ENCODE data around the gene CCR6. TPM values are rescaled to one million over a fixed set of nuclear protein-coding genes. Genes with fewer than 3 reads are reported as not detected.
A peak's percentile ranks its signal among the peaks of the same experiment; 100 is the strongest.

The CCR6 gene
- total RNA-seq, 3 donors from 2014 or later = 0.73 TPM; not detected in 2

DNA sequence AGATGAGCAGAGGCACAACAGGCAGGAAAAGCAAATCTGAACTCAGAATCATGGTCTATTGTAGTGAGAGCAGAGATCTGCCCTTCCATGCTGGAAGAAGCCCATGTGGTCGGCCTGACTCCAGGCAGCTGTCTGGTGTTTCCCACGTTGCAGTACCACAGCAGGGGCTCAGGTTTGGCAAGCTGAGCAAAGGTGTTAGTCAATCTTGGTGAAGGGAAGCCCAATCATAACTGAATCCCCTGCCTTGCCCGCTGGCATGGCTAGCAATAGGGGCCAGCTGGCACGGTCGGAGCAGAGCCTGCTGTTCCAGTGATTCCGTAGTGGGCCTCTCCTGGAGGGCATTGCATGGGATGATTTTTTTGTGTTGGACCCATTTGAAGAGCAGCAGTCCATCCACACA lies 17.8 kb upstream of the CCR6 start:
- DNase-seq (ENCODE audit: low spot score in 2 of 2) = no peak

DNA sequence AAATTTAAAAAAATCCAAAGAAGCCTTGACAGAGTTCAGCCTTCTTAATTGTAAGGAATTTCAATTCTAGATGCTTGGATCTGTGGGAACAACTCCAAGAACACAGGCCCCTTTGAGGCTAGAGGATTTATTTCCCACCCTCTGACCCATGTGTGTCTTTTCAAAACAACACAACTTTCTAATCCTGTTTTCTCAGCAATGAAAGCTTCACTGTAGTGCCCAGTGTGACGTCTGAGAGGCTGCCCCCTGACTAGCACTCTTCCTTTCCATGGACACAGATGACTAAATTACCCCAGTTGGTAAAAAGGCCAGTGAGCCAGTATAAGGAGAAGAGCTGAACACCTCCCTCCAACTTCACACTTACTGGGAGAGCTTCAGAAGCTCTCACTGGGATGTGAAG lies 16.5 kb upstream of the CCR6 start:
- no peaks in the 10 kb centered on the region for H3K4me1 ChIP-seq
- H3K36me3 ChIP-seq = no peaks in the 10 kb centered on the region
- intact Hi-C loops (cut with DNase I; ENCODE audit: low total_unique reads) = no loop called here
- no peak for DNase-seq (ENCODE audit: low spot score in 2 of 2)
- no peaks in the 10 kb centered on the region for H3K9me3 ChIP-seq
- H3K4me3 ChIP-seq = no peak overlapping the region
- H3K27me3 ChIP-seq = no peaks in the 10 kb centered on the region
- H3K27ac ChIP-seq = no peak overlapping the region
- TF ChIP-seq POLR2AphosphoS5 (IDR thresholded peaks at IDR 0.05) = no peak
- no peak for TF ChIP-seq POLR2A (IDR thresholded peaks at IDR 0.05)
- TF ChIP-seq, protein P1, sequence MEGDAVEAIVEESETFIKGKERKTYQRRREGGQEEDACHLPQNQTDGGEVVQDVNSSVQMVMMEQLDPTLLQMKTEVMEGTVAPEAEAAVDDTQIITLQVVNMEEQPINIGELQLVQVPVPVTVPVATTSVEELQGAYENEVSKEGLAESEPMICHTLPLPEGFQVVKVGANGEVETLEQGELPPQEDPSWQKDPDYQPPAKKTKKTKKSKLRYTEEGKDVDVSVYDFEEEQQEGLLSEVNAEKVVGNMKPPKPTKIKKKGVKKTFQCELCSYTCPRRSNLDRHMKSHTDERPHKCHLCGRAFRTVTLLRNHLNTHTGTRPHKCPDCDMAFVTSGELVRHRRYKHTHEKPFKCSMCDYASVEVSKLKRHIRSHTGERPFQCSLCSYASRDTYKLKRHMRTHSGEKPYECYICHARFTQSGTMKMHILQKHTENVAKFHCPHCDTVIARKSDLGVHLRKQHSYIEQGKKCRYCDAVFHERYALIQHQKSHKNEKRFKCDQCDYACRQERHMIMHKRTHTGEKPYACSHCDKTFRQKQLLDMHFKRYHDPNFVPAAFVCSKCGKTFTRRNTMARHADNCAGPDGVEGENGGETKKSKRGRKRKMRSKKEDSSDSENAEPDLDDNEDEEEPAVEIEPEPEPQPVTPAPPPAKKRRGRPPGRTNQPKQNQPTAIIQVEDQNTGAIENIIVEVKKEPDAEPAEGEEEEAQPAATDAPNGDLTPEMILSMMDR (IDR thresholded peaks at IDR 0.05) = no peak

More for the DNA sequence above, 17.8 kb upstream of the CCR6 start:
- no peaks in the 10 kb centered on the region for H3K4me1 ChIP-seq
- TF ChIP-seq, protein P1 (IDR thresholded peaks at IDR 0.05) = no peak
- TF ChIP-seq POLR2A (IDR thresholded peaks at IDR 0.05) (no peak), POLR2AphosphoS5 (IDR thresholded peaks at IDR 0.05) (no peak)
- no peaks in the 10 kb centered on the region for H3K9me3 ChIP-seq
- H3K36me3 ChIP-seq = no peaks in the 10 kb centered on the region
- H3K27ac ChIP-seq = no peak overlapping the region
- no peak overlapping the region for H3K4me3 ChIP-seq
- intact Hi-C loops (cut with DNase I; ENCODE audit: low total_unique reads) = no loop called here
- H3K27me3 ChIP-seq = no peaks in the 10 kb centered on the region

DNA sequence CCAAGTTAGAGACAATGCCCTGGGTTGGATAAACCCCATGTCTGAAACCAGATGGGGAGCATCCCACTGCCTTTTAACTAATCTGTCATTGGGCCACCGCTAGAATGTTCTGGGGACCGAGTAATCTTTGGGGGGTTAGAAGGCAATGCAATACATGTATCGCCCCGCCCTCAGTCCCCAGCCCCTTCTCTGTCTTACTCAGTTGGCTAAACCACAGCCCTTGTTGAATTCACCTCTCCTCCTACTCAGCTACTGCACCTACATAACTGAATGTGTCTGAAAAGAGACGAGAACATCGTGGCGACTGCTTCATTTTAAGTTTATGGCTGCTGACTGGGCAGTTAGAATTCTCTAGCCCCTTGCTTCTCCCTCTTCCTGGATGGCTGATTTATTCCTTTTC lies 15.1 kb upstream of the CCR6 start:
- intact Hi-C loops (cut with DNase I; ENCODE audit: low total_unique reads) = no loop called here
- no peak overlapping the region for H3K4me3 ChIP-seq
- TF ChIP-seq, protein P1 (IDR thresholded peaks at IDR 0.05) = no peak
- TF ChIP-seq POLR2A (IDR thresholded peaks at IDR 0.05) (no peak), POLR2AphosphoS5 (IDR thresholded peaks at IDR 0.05) (no peak)

DNA sequence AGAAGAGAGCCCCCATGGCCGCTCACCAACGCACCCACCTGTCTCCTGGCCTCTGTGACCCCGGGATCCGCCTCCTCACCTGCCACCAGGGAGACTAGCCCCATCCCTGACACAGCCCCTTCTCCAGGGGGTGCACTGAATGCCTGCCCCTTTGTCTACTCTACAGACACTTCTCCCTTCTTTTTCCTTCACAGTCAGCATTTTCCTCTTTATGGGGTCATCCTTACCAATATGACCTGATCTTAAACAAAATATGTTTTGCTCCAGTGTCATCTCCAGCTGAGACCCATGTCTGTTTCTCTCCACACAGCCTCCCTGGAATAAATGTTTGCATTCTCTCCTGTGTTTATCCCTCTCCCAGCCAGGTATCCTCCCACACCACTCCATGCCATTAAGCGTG lies 14.6 kb upstream of the CCR6 start:
- H3K27me3 ChIP-seq = no peaks in the 10 kb centered on the region
- H3K27ac ChIP-seq = no peak overlapping the region
- peak in 1 of 2 donors; percentile 24 for DNase-seq (ENCODE audit: low spot score in 2 of 2)
- no peaks in the 10 kb centered on the region for H3K9me3 ChIP-seq
- H3K4me1 ChIP-seq = no peaks in the 10 kb centered on the region
- no peak overlapping the region for H3K4me3 ChIP-seq
- intact Hi-C loops (cut with DNase I; ENCODE audit: low total_unique reads) = no loop called here
- no peaks in the 10 kb centered on the region for H3K36me3 ChIP-seq
- no peak for TF ChIP-seq POLR2A (IDR thresholded peaks at IDR 0.05)
- no peak for TF ChIP-seq POLR2AphosphoS5 (IDR thresholded peaks at IDR 0.05)
- TF ChIP-seq, protein P1 (IDR thresholded peaks at IDR 0.05) = no peak

More for the DNA sequence above, 15.1 kb upstream of the CCR6 start:
- H3K36me3 ChIP-seq = no peaks in the 10 kb centered on the region
- H3K27me3 ChIP-seq = no peaks in the 10 kb centered on the region
- DNase-seq (ENCODE audit: low spot score in 2 of 2) = peak in 1 of 2 donors; percentile 7
- H3K27ac ChIP-seq = no peak overlapping the region
- no peaks in the 10 kb centered on the region for H3K9me3 ChIP-seq
- H3K4me1 ChIP-seq = no peaks in the 10 kb centered on the region

DNA sequence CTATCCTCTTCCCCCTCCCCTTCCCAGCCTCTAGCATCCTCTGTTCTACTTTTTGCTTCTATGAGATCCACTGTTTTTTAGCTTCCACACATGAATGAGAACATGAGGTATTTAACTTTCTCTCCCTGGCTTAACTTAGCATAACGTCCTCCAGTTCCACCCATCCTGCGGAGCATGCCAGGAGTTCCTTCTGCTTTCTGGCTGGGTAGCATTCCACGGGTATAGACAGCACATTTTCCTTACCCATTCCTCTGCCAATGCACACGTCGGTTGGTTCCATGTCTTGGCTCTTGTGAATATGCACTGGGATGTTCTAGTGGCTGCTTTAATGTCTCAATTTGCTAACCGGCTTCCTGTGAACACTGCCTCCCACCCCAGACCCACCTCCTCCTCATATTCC lies 13.2 kb upstream of the CCR6 start:
- H3K27ac ChIP-seq = no peak overlapping the region
- no peaks in the 10 kb centered on the region for H3K27me3 ChIP-seq
- H3K9me3 ChIP-seq = no peaks in the 10 kb centered on the region
- H3K36me3 ChIP-seq = no peaks in the 10 kb centered on the region
- DNase-seq (ENCODE audit: low spot score in 2 of 2) = no peak
- TF ChIP-seq POLR2AphosphoS5 (IDR thresholded peaks at IDR 0.05) (no peak), POLR2A (IDR thresholded peaks at IDR 0.05) (no peak)
- TF ChIP-seq, protein P1 (IDR thresholded peaks at IDR 0.05) = no peak
- H3K4me1 ChIP-seq = no peaks in the 10 kb centered on the region
- H3K4me3 ChIP-seq = no peak overlapping the region
- intact Hi-C loops (cut with DNase I; ENCODE audit: low total_unique reads) = no loop called here

All from breast epithelium (tissue), 4 donors.